Measurements from ENCODE around the gene CCDC28B. TPM values are rescaled to one million over a fixed set of nuclear protein-coding genes. Genes with fewer than 3 reads are reported as not detected.

Gene CCDC28B
- total and polyA plus RNA-seq, 2 of the 13 experiments (the other 11 are each of a cell fraction or from before 2014, with no cell fraction given) = 2.6 to 3.5 TPM

GRCh38 chr1:32249831-32250525 is 49.6 kb downstream of the CCDC28B start (continued):
- TF ChIP-seq, protein P1, sequence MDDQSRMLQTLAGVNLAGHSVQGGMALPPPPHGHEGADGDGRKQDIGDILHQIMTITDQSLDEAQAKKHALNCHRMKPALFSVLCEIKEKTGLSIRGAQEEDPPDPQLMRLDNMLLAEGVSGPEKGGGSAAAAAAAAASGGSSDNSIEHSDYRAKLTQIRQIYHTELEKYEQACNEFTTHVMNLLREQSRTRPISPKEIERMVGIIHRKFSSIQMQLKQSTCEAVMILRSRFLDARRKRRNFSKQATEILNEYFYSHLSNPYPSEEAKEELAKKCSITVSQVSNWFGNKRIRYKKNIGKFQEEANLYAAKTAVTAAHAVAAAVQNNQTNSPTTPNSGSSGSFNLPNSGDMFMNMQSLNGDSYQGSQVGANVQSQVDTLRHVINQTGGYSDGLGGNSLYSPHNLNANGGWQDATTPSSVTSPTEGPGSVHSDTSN (CRISPR knock-in tag; IDR thresholded peaks at IDR 0.05; ENCODE audit: borderline replicate concordance) = no peak
- TF ChIP-seq POGZ (CRISPR knock-in tag; IDR thresholded peaks at IDR 0.05) (peak; percentile 73), MED13 (CRISPR knock-in tag; IDR thresholded peaks at IDR 0.05) (0 out of 2 replicates have a peak, but pooled peaks have one; percentile 54), NFKB2 (CRISPR knock-in tag; IDR thresholded peaks at IDR 0.05; ENCODE audit: borderline replicate concordance) (peak; percentile 76; the same call in 1 of the 2 replicates), MLLT10 (CRISPR knock-in tag; IDR thresholded peaks at IDR 0.05) (no peak), UBTF (CRISPR knock-in tag; IDR thresholded peaks at IDR 0.05) (peak; percentile 49), ZNF878 (CRISPR knock-in tag; IDR thresholded peaks at IDR 0.05) (peak; percentile 60; the same call in 1 of the 2 replicates), KLF6 (CRISPR knock-in tag; IDR thresholded peaks at IDR 0.05) (no peak), ZNF383 (CRISPR knock-in tag; IDR thresholded peaks at IDR 0.05; ENCODE audit: borderline replicate concordance) (0 out of 2 replicates have a peak, but pooled peaks have one; percentile 71), RNF2 (conservative IDR thresholded peaks at IDR 0.05; ENCODE audit: low read depth) (no peak), SP140L (CRISPR knock-in tag; IDR thresholded peaks at IDR 0.05; ENCODE audit: borderline replicate concordance) (no peak), PCBP1 (IDR thresholded peaks at IDR 0.05; ENCODE audit: borderline replicate concordance, low read depth, low read length) (no peak), SYNCRIP (IDR thresholded peaks at IDR 0.05; ENCODE audit: insufficient read depth, low read depth, low read length) (no peak), ZMAT3 (CRISPR knock-in tag; conservative IDR thresholded peaks at IDR 0.05) (no peak), ZSCAN20 (CRISPR knock-in tag; IDR thresholded peaks at IDR 0.05; ENCODE audit: borderline replicate concordance) (no peak), HOXA5 (CRISPR knock-in tag; IDR thresholded peaks at IDR 0.05) (peak; percentile 13; the same call in 1 of the 2 replicates), BCL3 (CRISPR knock-in tag; IDR thresholded peaks at IDR 0.05) (peak; percentile 42; the same call in 1 of the 2 replicates), JUNB (CRISPR knock-in tag; IDR thresholded peaks at IDR 0.05; ENCODE audit: borderline replicate concordance) (no peak), DRAP1 (CRISPR knock-in tag; IDR thresholded peaks at IDR 0.05) (no peak; the same call in 1 of the 2 replicates), XBP1 (CRISPR knock-in tag; IDR thresholded peaks at IDR 0.05) (no peak), MTA1 (CRISPR knock-in tag; IDR thresholded peaks at IDR 0.05; ENCODE audit: borderline replicate concordance) (peak; percentile 98), ZNF776 (CRISPR knock-in tag; IDR thresholded peaks at IDR 0.05) (no peak; the same call in 1 of the 2 replicates), ZNF605 (CRISPR knock-in tag; IDR thresholded peaks at IDR 0.05) (peak; percentile 69; the same call in 1 of the 2 replicates)
- TF ChIP-seq, protein P2, sequence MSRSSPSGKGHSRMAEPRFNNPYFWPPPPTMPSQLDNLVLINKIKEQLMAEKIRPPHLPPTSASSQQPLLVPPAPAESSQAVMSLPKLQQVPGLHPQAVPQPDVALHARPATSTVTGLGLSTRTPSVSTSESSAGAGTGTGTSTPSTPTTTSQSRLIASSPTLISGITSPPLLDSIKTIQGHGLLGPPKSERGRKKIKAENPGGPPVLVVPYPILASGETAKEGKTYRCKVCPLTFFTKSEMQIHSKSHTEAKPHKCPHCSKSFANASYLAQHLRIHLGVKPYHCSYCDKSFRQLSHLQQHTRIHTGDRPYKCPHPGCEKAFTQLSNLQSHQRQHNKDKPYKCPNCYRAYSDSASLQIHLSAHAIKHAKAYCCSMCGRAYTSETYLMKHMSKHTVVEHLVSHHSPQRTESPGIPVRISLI (CRISPR knock-in tag; IDR thresholded peaks at IDR 0.05; ENCODE audit: borderline replicate concordance) = no peak; the same call in 1 of the 2 replicates
